ENCODE data around the gene SP140. TPM values are rescaled to one million over a fixed set of nuclear protein-coding genes. Genes with fewer than 3 reads are reported as not detected.

The SP140 gene
- total RNA-seq, result not detected in 2 replicates

GRCh38 chr2:230225486-230225885 is at the start of gene SP140:
TSS of gene SP140 (plus strand) at chr2:230225736. CDS start at chr2:230225845, 109 bp downstream.

GRCh38 chr2:230219419-230220331 is 5.9 kb upstream of the SP140 start, which contains the start of gene SP110:
TSS of gene SP110 (minus strand) at chr2:230219984. CDS start at chr2:230216927, 3,057 bp downstream.

GRCh38 chr2:230326453-230327417 is 101.2 kb downstream of the SP140 start, which contains the start of gene SP140L:
TSS of gene SP140L (plus strand) at chr2:230327193. CDS start at chr2:230327270, 77 bp downstream.

Other genes with a start within 250 kb of the SP140 start
- under 0.01 and 0.10 TPM in 2 replicates for gene SLC16A14, start 156.8 kb upstream of the SP140 start, total RNA-seq
- 10.1 and 10.3 TPM in 2 replicates for gene SP110, start 5.8 kb upstream of the SP140 start, total RNA-seq
- gene SP140L, start 101.5 kb downstream of the SP140 start, total RNA-seq, result 8.5 and 15.4 TPM in 2 replicates
- 148 and 179 TPM in 2 replicates for gene SP100, start 190.5 kb downstream of the SP140 start, total RNA-seq

Data from vein endothelial cell (primary cell).